H1 (cell line): ENCODE measurements around the gene RAB8B. TPM values are rescaled to one million over a fixed set of nuclear protein-coding genes. Genes with fewer than 3 reads are reported as not detected.

Experiments
- CTCF ChIA-PET: fragments of 300-600 bp; sonication (Branson Sonifier 250); formaldehyde crosslinking; loops from one replicate; lab custom pipeline; 2021; ENCODE audit not compliant: partially characterized antibody; lab: Charles Lee
- POLR2A ChIA-PET: fragments of 300-600 bp; sonication (Branson Sonifier 250); formaldehyde crosslinking; loops from one replicate; lab custom pipeline; 2021; ENCODE audit warnings: inconsistent platforms; ENCODE audit not compliant: partially characterized antibody; lab: Charles Lee
- DNase-seq, 2 experiments: peaks; one replicate each; pipeline versions ENCODE4 v3.0.0 to v3.0.0-alpha.2; 2010 to 2022; ENCODE audit warnings: low spot score in 2 of 2, low read depth in 1 of 2, mixed read lengths in 1 of 2
- FAIRE-seq: peaks from 2 replicates; lab custom pipeline; 2011; peaks lifted over from hg19 to GRCh38; lab: Jason Lieb, UNC
- H2AFZ ChIP-seq: 2 replicates; pipeline ENCODE4 v1.8.1; 2012; ENCODE audit warnings: low read length, inconsistent platforms
- H2AK5ac ChIP-seq: 2 replicates; pipeline ENCODE4 v1.6.1; 2013; ENCODE audit warnings: low read depth, low read length
- H2BK120ac ChIP-seq: replicated peaks from 2 replicates; pipeline ENCODE3; 2013; ENCODE audit warnings: low read depth, low read length, inconsistent platforms
- H2BK12ac ChIP-seq: 2 replicates; pipeline ENCODE4 v1.6.1; 2013; ENCODE audit warnings: low read depth, low read length
- H2BK15ac ChIP-seq: 2 replicates; pipeline ENCODE4 v1.6.1; 2013; ENCODE audit warnings: low read length
- H2BK20ac ChIP-seq: 2 replicates; pipeline ENCODE4 v1.6.1; 2013; ENCODE audit warnings: low read length
- H2BK5ac ChIP-seq: 2 replicates; pipeline ENCODE4 v1.6.1; 2013; ENCODE audit warnings: low read depth, low read length
- H3K14ac ChIP-seq: 2 replicates; pipeline ENCODE4 v1.6.1; 2013; ENCODE audit warnings: inconsistent platforms; ENCODE audit not compliant: insufficient read length
- H3K18ac ChIP-seq: 2 replicates; pipeline ENCODE4 v1.6.1; 2013; ENCODE audit warnings: low read length; ENCODE audit errors: extremely low read depth
- H3K23ac ChIP-seq: 2 replicates; pipeline ENCODE4 v1.6.1; 2013; ENCODE audit warnings: inconsistent platforms; ENCODE audit not compliant: insufficient read length
- H3K23me2 ChIP-seq: 2 replicates; pipeline ENCODE4 v1.6.1; 2013; ENCODE audit warnings: low read depth, low read length
- H3K27ac ChIP-seq: 2 replicates; pipeline ENCODE4 v1.6.1; 2011; ENCODE audit warnings: low read depth, low read length, inconsistent platforms
- H3K27me3 ChIP-seq, 4 experiments: replicated peaks in 1 of 4; 1 replicate in 1 of 4; 2 replicates in 3 of 4; pipeline versions ENCODE4 v1.6.1 to v1.8.1; 2011 to 2013; ENCODE audit warnings: low read length in 3 of 4, mild to moderate bottlenecking in 3 of 4, inconsistent platforms in 2 of 4, mixed read lengths in 2 of 4, moderate library complexity in 1 of 4; ENCODE audit not compliant: control insufficient read depth in 3 of 4, insufficient read depth in 3 of 4; ENCODE audit errors: extremely low read depth in 1 of 4
- H3K36me3 ChIP-seq, 4 experiments: 2 replicates each; pipeline versions ENCODE4 v1.6.1 to v1.8.1; 2011 to 2013; ENCODE audit warnings: mild to moderate bottlenecking in 4 of 4, low read length in 3 of 4, moderate library complexity in 2 of 4, control low read depth in 1 of 4, inconsistent platforms in 1 of 4; ENCODE audit not compliant: insufficient read depth in 4 of 4, control insufficient read depth in 2 of 4
- H3K4ac ChIP-seq: replicated peaks from 2 replicates; pipeline ENCODE3; 2013; ENCODE audit warnings: low read length, low read depth, mixed read lengths, inconsistent platforms; ENCODE audit not compliant: insufficient read length
- H3K4me1 ChIP-seq, 4 experiments: replicated peaks in 1 of 4; 1 replicate in 1 of 4; 2 replicates in 3 of 4; pipeline versions ENCODE4 v1.6.1 to v1.8.1; 2011 to 2013; ENCODE audit warnings: low read length in 3 of 4, inconsistent platforms in 2 of 4, mixed read lengths in 1 of 4; ENCODE audit not compliant: insufficient read depth in 4 of 4, control insufficient read depth in 3 of 4
- H3K4me2 ChIP-seq, 2 experiments: 2 replicates each; pipeline versions ENCODE4 v1.6.1 to v1.8.1; 2011 to 2013; ENCODE audit warnings: low read depth in 2 of 2, low read length in 2 of 2, control low read depth in 1 of 2, inconsistent platforms in 1 of 2, mild to moderate bottlenecking in 1 of 2; ENCODE audit not compliant: insufficient read depth in 1 of 2
- H3K4me3 ChIP-seq, 4 experiments: fragments of 200-600, 300-600 bp in 1 of 4; sonication (generic), shearing (Covaris generic), sonication (Bioruptor Twin) in 1 of 4; 2 replicates each; pipeline versions ENCODE4 v1.5.1 to v1.8.1; 2011 to 2016; ENCODE audit warnings: low read length in 4 of 4, low read depth in 3 of 4, control low read depth in 2 of 4, inconsistent platforms in 2 of 4, mild to moderate bottlenecking in 2 of 4, mixed read lengths in 1 of 4, moderate library complexity in 1 of 4; ENCODE audit not compliant: insufficient read depth in 2 of 4; ENCODE audit errors: extremely low read depth in 1 of 4
- H3K56ac ChIP-seq: replicated peaks from 2 replicates; pipeline ENCODE3; 2013; ENCODE audit warnings: low read depth, mild to moderate bottlenecking, mixed read lengths, low read length, inconsistent platforms; ENCODE audit not compliant: insufficient read length
- H3K79me1 ChIP-seq: 2 replicates; pipeline ENCODE4 v1.6.1; 2013; ENCODE audit warnings: low read depth, low read length, control low read depth
- H3K79me2 ChIP-seq, 2 experiments: 2 replicates each; pipeline versions ENCODE4 v1.6.1 to v1.8.1; 2012 to 2013; ENCODE audit warnings: low read length in 2 of 2, mild to moderate bottlenecking in 2 of 2, inconsistent platforms in 1 of 2; ENCODE audit not compliant: insufficient read depth in 2 of 2, control insufficient read depth in 1 of 2
- H3K9ac ChIP-seq, 4 experiments: replicated peaks in 1 of 4; 1 replicate in 1 of 4; 2 replicates in 3 of 4; pipeline versions ENCODE4 v1.6.1 to v1.8.1; 2011 to 2013; ENCODE audit warnings: low read depth in 3 of 4, low read length in 3 of 4, control low read depth in 2 of 4, mild to moderate bottlenecking in 2 of 4, moderate library complexity in 2 of 4, inconsistent platforms in 1 of 4; ENCODE audit errors: extremely low read depth in 1 of 4
- H3K9me3 ChIP-seq, 2 experiments: 2 replicates each; pipeline versions ENCODE4 v1.6.1 to v1.8.1; 2012 to 2013; ENCODE audit warnings: mild to moderate bottlenecking in 2 of 2, moderate library complexity in 2 of 2, control low read depth in 1 of 2, inconsistent platforms in 1 of 2, low read depth in 1 of 2, low read length in 1 of 2, mixed read lengths in 1 of 2; ENCODE audit not compliant: insufficient read depth in 2 of 2
- H4K20me1 ChIP-seq, 2 experiments: replicated peaks in 1 of 2; 2 replicates each; pipeline versions ENCODE3 to v1.8.1; 2011 to 2013; ENCODE audit warnings: inconsistent platforms in 2 of 2, low read length in 2 of 2, mild to moderate bottlenecking in 1 of 2; ENCODE audit not compliant: insufficient read depth in 2 of 2, control insufficient read depth in 1 of 2
- H4K5ac ChIP-seq: 2 replicates; pipeline ENCODE4 v1.6.1; 2013; ENCODE audit warnings: low read length, low read depth, mixed read lengths, inconsistent platforms; ENCODE audit not compliant: insufficient read length
- H4K8ac ChIP-seq: 2 replicates; pipeline ENCODE4 v1.8.0; 2013; ENCODE audit warnings: mild to moderate bottlenecking, moderate library complexity, low read length, inconsistent platforms; ENCODE audit not compliant: insufficient read depth; ENCODE audit errors: extremely low read depth
- H4K91ac ChIP-seq: replicated peaks from 2 replicates; pipeline ENCODE3; 2013; ENCODE audit warnings: low read length, mixed read lengths, inconsistent platforms; ENCODE audit not compliant: insufficient read length
- NRF1 ChIP-seq: IDR thresholded peaks from 2 replicates; pipeline ENCODE4 v1.6.1; 2011; ENCODE audit warnings: mild to moderate bottlenecking, low read depth, low read length, improper control_type of control experiment
- SP4 ChIP-seq: IDR thresholded peaks from 2 replicates; pipeline ENCODE4 v1.6.1; 2012; ENCODE audit warnings: low read length, inconsistent platforms
- WGBS, 2 experiments: shearing (Covaris generic) in 1 of 2; methylation state at CpG; one replicate each; pipeline versions ENCODE4 v1.1.6 to v1.1.7; 2013 to 2015; ENCODE audit warnings: low lambda C conversion rate in 2 of 2, mixed read lengths in 2 of 2, inconsistent platforms in 1 of 2, low coverage in 1 of 2, missing lambda C conversion rate in 1 of 2; ENCODE audit not compliant: insufficient replicate concordance in 2 of 2, insufficient coverage in 1 of 2, insufficient read length in 1 of 2; ENCODE audit errors: extremely low coverage in 1 of 2, missing lambda C conversion rate in 1 of 2; 5-methylcytosine and 5-hydroxymethylcytosine counted together
- polyA plus RNA-seq, 7 experiments: library from polyadenylated mRNA; depleted of rRNA in 3 of 7; stranded (reverse) in 5 of 7; unstranded in 2 of 7; fragments of >200 nt in 5 of 7; fragments of 200-250 nt in 2 of 7; gene quantifications; 1 replicate in 5 of 7; 2 replicates in 1 of 7; 4 replicates in 1 of 7; pipeline versions ENCODE4 v1.2.1 to v1.2.3, GENCODE V29; 2011 to 2013; ENCODE audit warnings: missing spikeins in 2 of 7, mixed read lengths in 2 of 7
- total RNA-seq: library from RNA; stranded (reverse); fragmentation: NEBNext Ultra II Directional; extraction: Animal tissue kit (Norgen Biotek cat#: 25700); gene quantifications from 2 replicates; pipeline ENCODE4 v1.2.1, GENCODE V29; 2021

RAB8B gene
- total and polyA plus RNA-seq, 2 of the 8 experiments (the other 6 are each of a cell fraction or from before 2014, with no cell fraction given), result 9.5 to 47.8 TPM

GRCh38 chr15:63197626-63198025 is 8.2 kb downstream of the RAB8B start:
- H3K9me3 ChIP-seq, result no peaks in the 10 kb centered on the region
- H2BK120ac ChIP-seq, result no peak overlapping the region
- CTCF ChIA-PET, result interaction anchor here (0.6 to 0.9 kb wide), 2 partner anchors 40 to 50 kb away, joined by 3 read pairs; no protein-coding TSS in a partner anchor
- H3K79me1 ChIP-seq, result peaks cover 11% of the 10 kb centered on the region
- peaks cover 5 to 90% of the 10 kb centered on the region in 2 experiments for H3K79me2 ChIP-seq
- H2AFZ ChIP-seq, result no peak overlapping the region
- H3K36me3 ChIP-seq, result no peaks in the 10 kb centered on the region
- no peak overlapping the region for H4K8ac ChIP-seq
- peaks cover 0 to 15% (median 11%) of the 10 kb centered on the region in 4 experiments; a peak in 5 of 7 replicates for H3K4me1 ChIP-seq
- no peak overlapping the region for H3K4me3 ChIP-seq
- H4K20me1 ChIP-seq, result peaks cover 1 to 3% of the 10 kb centered on the region in 2 experiments
- DNase-seq (no peak), FAIRE-seq (no peak)
- no peak overlapping the region for H3K9ac ChIP-seq
- no peaks in the 10 kb centered on the region for H3K23me2 ChIP-seq
- TF ChIP-seq NRF1 (no peak), SP4 (no peak)
- peak overlapping the region; percentile 43; the same call in 1 of the 2 replicates for H3K18ac ChIP-seq
- no peak overlapping the region for H2BK5ac ChIP-seq
- H4K91ac ChIP-seq, result no peak overlapping the region
- no peak overlapping the region for H3K14ac ChIP-seq
- no peak overlapping the region for H4K5ac ChIP-seq
- H3K23ac ChIP-seq, result no peak overlapping the region
- no peak overlapping the region for H3K27ac ChIP-seq
- H3K4me2 ChIP-seq, result peak overlapping the region in 1 of 2 experiments; percentile 22; a peak in 1 of 4 replicates
- no peak overlapping the region for H3K56ac ChIP-seq
- H3K4ac ChIP-seq, result peak overlapping the region; percentile 26
- H3K27me3 ChIP-seq, result no peaks in the 10 kb centered on the region
- peak overlapping the region; percentile 13; the same call in 1 of the 2 replicates for H2BK15ac ChIP-seq
- no peak overlapping the region for H2BK12ac ChIP-seq
- H2AK5ac ChIP-seq, result no peak overlapping the region
- WGBS, 2 experiments, result 79% methylated on average over 1 of the region's 1 CpG; no CpG with 5 or more reads in 1 of the 2 experiments
- no peak overlapping the region for H2BK20ac ChIP-seq
- POLR2A ChIA-PET, result interaction anchor here (1.2 to 1.7 kb wide), 4 partner anchors 9 to 45 kb away, joined by 3 to 4 read pairs (median 4); partner anchors contain the start of genes RAB8B and RPS27L
